ENCODE data around the gene HEPACAM.

HEPACAM gene

DNA sequence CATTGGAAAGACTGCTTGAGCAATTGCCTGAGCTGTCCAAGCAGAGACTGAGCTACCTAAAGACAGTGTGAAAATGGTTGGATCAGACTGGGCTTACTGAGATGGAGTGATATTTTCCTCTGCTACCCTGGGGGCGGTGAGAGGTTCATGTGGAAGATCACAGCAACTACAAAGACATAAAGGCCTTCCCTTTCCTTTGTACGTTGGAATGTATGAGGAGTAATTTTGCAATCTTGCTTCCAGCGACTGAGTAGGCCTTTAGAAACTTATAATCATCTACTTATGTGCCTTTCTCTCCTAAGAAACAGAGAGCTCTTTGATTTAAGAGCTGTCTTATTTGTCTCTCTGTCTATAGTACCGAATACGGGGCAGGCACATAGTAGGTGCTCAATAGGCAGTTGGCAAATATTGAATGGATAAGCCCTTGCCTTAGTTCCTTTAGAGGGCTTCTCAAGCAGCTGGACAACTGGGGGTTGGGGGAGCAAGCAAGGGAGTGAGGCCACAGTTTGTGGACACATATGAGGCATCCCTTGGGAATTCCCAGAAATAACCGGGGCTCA is 2.4 kb upstream of the HEPACAM start:
- Histone ChIP-seq H3K4me3 (ENCODE audit: low read length) (no peak overlapping the region), H3K27me3 (ENCODE audit: control insufficient read depth, low read length) (peaks cover 29% of the 10 kb centered on the region), H3K4me1 (ENCODE audit: control insufficient read depth, low read length) (no peaks in the 10 kb centered on the region), H3K9me2 (replicated peaks; ENCODE audit: control insufficient read depth, low read length) (no peaks in the 10 kb centered on the region), H4K20me1 (ENCODE audit: control insufficient read depth, insufficient read depth, low read depth, low read length) (no peaks in the 10 kb centered on the region), H3K79me2 (ENCODE audit: control insufficient read depth, low read length) (no peaks in the 10 kb centered on the region), H3K9me3 (ENCODE audit: control insufficient read depth, insufficient read depth, low read length) (no peaks in the 10 kb centered on the region), H3F3A (ENCODE audit: control insufficient read depth, insufficient read depth) (no peaks in the 10 kb centered on the region), H3K4me2 (ENCODE audit: low read length) (no peak overlapping the region), H3K36me3 (ENCODE audit: control insufficient read depth, low read length) (no peaks in the 10 kb centered on the region), H3K27ac (ENCODE audit: low read depth, low read length) (no peak overlapping the region)
- TF ChIP-seq CTCF (IDR thresholded peaks at IDR 0.05; ENCODE audit: low read depth, low read length, poor library complexity, severe bottlenecking) (no peak), EZH2phosphoT487 (IDR thresholded peaks at IDR 0.05; ENCODE audit: borderline replicate concordance, low read length) (no peak)

- TF ChIP-seq EZH2phosphoT487 (IDR thresholded peaks at IDR 0.05; ENCODE audit: borderline replicate concordance, low read length) (no peak), CTCF (IDR thresholded peaks at IDR 0.05; ENCODE audit: low read depth, low read length, poor library complexity, severe bottlenecking) (no peak)
- Histone ChIP-seq H3K4me1 (ENCODE audit: control insufficient read depth, low read length) (no peaks in the 10 kb centered on the region), H3K36me3 (ENCODE audit: control insufficient read depth, low read length) (no peaks in the 10 kb centered on the region), H3K4me3 (ENCODE audit: low read length) (no peak overlapping the region), H3K9me3 (ENCODE audit: control insufficient read depth, insufficient read depth, low read length) (no peaks in the 10 kb centered on the region), H3K9me2 (replicated peaks; ENCODE audit: control insufficient read depth, low read length) (no peaks in the 10 kb centered on the region), H3K79me2 (ENCODE audit: control insufficient read depth, low read length) (no peaks in the 10 kb centered on the region), H3F3A (ENCODE audit: control insufficient read depth, insufficient read depth) (no peaks in the 10 kb centered on the region), H4K20me1 (ENCODE audit: control insufficient read depth, insufficient read depth, low read depth, low read length) (no peaks in the 10 kb centered on the region), H3K27ac (ENCODE audit: low read depth, low read length) (no peak overlapping the region), H3K27me3 (ENCODE audit: control insufficient read depth, low read length) (peaks cover 29% of the 10 kb centered on the region), H3K4me2 (ENCODE audit: low read length) (no peak overlapping the region)
Measured at GRCh38 chr11:124937336-124937935, 1.6 kb upstream of the HEPACAM start.

DNA sequence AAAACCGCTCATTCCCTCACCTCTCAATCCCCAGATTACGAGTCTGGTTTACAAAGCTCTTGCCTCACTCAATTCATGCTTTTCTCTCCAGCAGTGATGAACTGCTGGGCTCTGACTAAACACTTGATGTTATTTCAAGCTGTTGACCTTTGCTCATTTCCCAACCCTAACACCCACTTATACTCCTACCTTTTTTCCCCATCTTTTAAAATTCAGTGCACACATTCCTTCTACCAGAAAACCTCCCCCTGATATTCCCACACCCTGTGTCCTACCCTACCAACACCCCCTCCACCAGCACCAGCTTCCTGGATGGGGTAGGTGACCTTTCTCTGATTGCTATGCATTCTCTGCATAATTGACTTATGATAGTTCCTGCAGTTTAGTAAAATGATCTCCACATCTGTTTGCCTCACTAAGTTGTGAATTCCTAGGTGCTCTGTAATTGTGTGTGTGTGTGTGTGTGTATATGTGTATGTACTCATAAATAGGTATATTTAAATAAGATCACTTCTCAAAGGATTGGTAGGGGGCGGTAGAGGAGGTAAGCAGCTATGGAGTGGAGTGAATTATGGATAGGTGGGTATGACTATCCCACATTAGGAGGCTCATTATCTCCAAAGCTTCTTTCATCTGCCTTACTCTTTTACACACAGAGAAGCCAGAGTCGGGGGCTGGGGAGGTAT is 842 bp downstream of the HEPACAM start:
- Histone ChIP-seq H3K4me1 (ENCODE audit: control insufficient read depth, low read length) (no peaks in the 10 kb centered on the region), H3K79me2 (ENCODE audit: control insufficient read depth, low read length) (no peaks in the 10 kb centered on the region), H3K27ac (ENCODE audit: low read depth, low read length) (no peak overlapping the region), H4K20me1 (ENCODE audit: control insufficient read depth, insufficient read depth, low read depth, low read length) (no peaks in the 10 kb centered on the region), H3K4me2 (ENCODE audit: low read length) (no peak overlapping the region), H3K9me3 (ENCODE audit: control insufficient read depth, insufficient read depth, low read length) (no peaks in the 10 kb centered on the region), H3K9me2 (replicated peaks; ENCODE audit: control insufficient read depth, low read length) (no peaks in the 10 kb centered on the region), H3K27me3 (ENCODE audit: control insufficient read depth, low read length) (peaks cover 28% of the 10 kb centered on the region), H3F3A (ENCODE audit: control insufficient read depth, insufficient read depth) (no peaks in the 10 kb centered on the region), H3K4me3 (ENCODE audit: low read length) (no peak overlapping the region), H3K36me3 (ENCODE audit: control insufficient read depth, low read length) (no peaks in the 10 kb centered on the region)
- TF ChIP-seq CTCF (IDR thresholded peaks at IDR 0.05; ENCODE audit: low read depth, low read length, poor library complexity, severe bottlenecking) (no peak), EZH2phosphoT487 (IDR thresholded peaks at IDR 0.05; ENCODE audit: borderline replicate concordance, low read length) (no peak)
